WTC11 (cell line): ENCODE results near the gene PCSK1N. TPM values are rescaled to one million over a fixed set of nuclear protein-coding genes. Genes with fewer than 3 reads are reported as not detected.
"Not testable (repeated sequence)": the region's sequence is repeated elsewhere in the genome, so short reads cannot be mapped to it uniquely, and the experiment has no call there.

Experiments
- ATAC-seq: fragments of 200-7000 bp; cut with Tn5 transposase; 2 replicates; pipeline ENCODE4 v1.10.0; 2021; ENCODE audit warnings: mild to moderate bottlenecking, moderate library complexity
- CTCF ChIA-PET: fragments of 300-600 bp; sonication (Branson Sonifier 250); formaldehyde crosslinking; loops from one replicate; lab custom pipeline; 2021; ENCODE audit warnings: antibody characterized with exemption; lab: Charles Lee
- POLR2A ChIA-PET: fragments of 350-600 bp; sonication (Branson Sonifier 250); formaldehyde crosslinking; loops from one replicate; lab custom pipeline; 2021; ENCODE audit warnings: antibody characterized with exemption; lab: Charles Lee
- DNase-seq: peaks from one replicate; pipeline ENCODE4 v3.0.0; 2021; ENCODE audit warnings: low spot score
- H3K27ac Mint-ChIP-seq: 2 replicates; pipeline ENCODE4 v1.8.0; 2021; ENCODE audit warnings: mixed read lengths
- H3K27me3 Mint-ChIP-seq: 2 replicates; pipeline ENCODE4 v1.8.0; 2021; ENCODE audit warnings: low read depth, mild to moderate bottlenecking, moderate library complexity, mixed read lengths
- H3K36me3 Mint-ChIP-seq: 2 replicates; pipeline ENCODE4 v1.8.0; 2021; ENCODE audit warnings: mixed read lengths
- H3K4me1 Mint-ChIP-seq: 2 replicates; pipeline ENCODE4 v1.8.0; 2022; ENCODE audit warnings: mixed read lengths
- H3K4me3 Mint-ChIP-seq: 2 replicates; pipeline ENCODE4 v1.8.0; 2021; ENCODE audit warnings: mild to moderate bottlenecking, moderate library complexity, mixed read lengths
- H3K9me3 Mint-ChIP-seq: 2 replicates; pipeline ENCODE4 v1.8.0; 2021; ENCODE audit warnings: mixed read lengths
- ARID4B ChIP-seq: sonication (generic); formaldehyde crosslinking; IDR thresholded peaks from 2 replicates; pipeline ENCODE4 v1.8.0; 2023; ENCODE audit warnings: missing genetic modification reagents, mild to moderate bottlenecking, borderline replicate concordance
- CBFB ChIP-seq: sonication (generic); formaldehyde crosslinking; IDR thresholded peaks from 2 replicates; pipeline ENCODE4 v1.8.1; 2022; ENCODE audit warnings: mild to moderate bottlenecking, low read depth, missing genetic modification reagents
- CDX4 ChIP-seq: fragments of 250-450 bp; sonication (Bioruptor Pico); IDR thresholded peaks from 2 replicates; pipeline ENCODE4 v1.9.0; 2021; ENCODE audit warnings: moderate library complexity, mild to moderate bottlenecking, inconsistent platforms, borderline replicate concordance
- EMX1 ChIP-seq: fragments of 250-450 bp; sonication (Bioruptor Pico); IDR thresholded peaks from 2 replicates; pipeline ENCODE4 v1.8.0; 2021; ENCODE audit warnings: mild to moderate bottlenecking
- FOXJ3 ChIP-seq: sonication (generic); formaldehyde crosslinking; IDR thresholded peaks from 2 replicates; pipeline ENCODE4 v1.9.0; 2021; ENCODE audit warnings: missing genetic modification reagents, mild to moderate bottlenecking, borderline replicate concordance
- MYBL2 ChIP-seq: sonication (generic); formaldehyde crosslinking; IDR thresholded peaks from 2 replicates; pipeline ENCODE4 v1.8.1; 2023; ENCODE audit warnings: mild to moderate bottlenecking, moderate library complexity, missing genetic modification reagents
- NFATC4 ChIP-seq: fragments of 250-450 bp; sonication (Bioruptor Pico); IDR thresholded peaks from 2 replicates; pipeline ENCODE4 v1.9.0; 2021; ENCODE audit warnings: mild to moderate bottlenecking
- SP1 ChIP-seq: sonication (generic); formaldehyde crosslinking; conservative IDR thresholded peaks from 2 replicates; pipeline ENCODE4 v1.8.1; 2022; ENCODE audit warnings: missing genetic modification reagents
- TEAD1 ChIP-seq: sonication (generic); formaldehyde crosslinking; IDR thresholded peaks from 2 replicates; pipeline ENCODE4 v1.8.0; 2022; ENCODE audit warnings: mild to moderate bottlenecking, missing genetic modification reagents
- ZNF121 ChIP-seq: sonication (generic); formaldehyde crosslinking; IDR thresholded peaks from 2 replicates; pipeline ENCODE4 v1.8.0; 2023; ENCODE audit warnings: missing genetic modification reagents
- total RNA-seq: library from RNA; stranded (reverse); gene quantifications from 3 replicates; pipeline ENCODE4 v1.2.3, GENCODE V29; 2021
- TF ChIP-seq, protein P1 (sequence below): sonication (generic); formaldehyde crosslinking; IDR thresholded peaks from 2 replicates; pipeline ENCODE4 v1.8.1; 2022; ENCODE audit warnings: mild to moderate bottlenecking, missing genetic modification reagents, moderate library complexity, borderline replicate concordance
- TF ChIP-seq, protein P2 (sequence below): sonication (generic); formaldehyde crosslinking; conservative IDR thresholded peaks from 2 replicates; pipeline ENCODE4 v1.8.1; 2022; ENCODE audit warnings: mild to moderate bottlenecking, missing genetic modification reagents
- TF ChIP-seq, protein P3 (sequence below): sonication (generic); formaldehyde crosslinking; IDR thresholded peaks from 2 replicates; pipeline ENCODE4 v1.8.1; 2022; ENCODE audit warnings: mild to moderate bottlenecking, moderate library complexity, missing genetic modification reagents
- TF ChIP-seq, protein P4 (sequence below): sonication (generic); formaldehyde crosslinking; IDR thresholded peaks from 2 replicates; pipeline ENCODE4 v1.8.1; 2022; ENCODE audit warnings: missing genetic modification reagents, borderline replicate concordance

The PCSK1N gene
- total RNA-seq, 1 experiment from 2014 or later: 7.5 TPM

- CTCF ChIA-PET: not testable (repeated sequence)
Observed at GRCh38 chrX:48872017-48872416, 36.6 kb upstream of the PCSK1N start.

GRCh38 chrX:48864210-48864609 lies 28.8 kb upstream of the PCSK1N start:
- Mint-ChIP-seq H3K27me3 (peaks cover 4% of the 10 kb centered on the region), H3K27ac (no peak overlapping the region), H3K4me1 (peaks cover 7% of the 10 kb centered on the region; the same call in 1 of the 2 replicates), H3K4me3 (no peak overlapping the region), H3K36me3 (no peaks in the 10 kb centered on the region), H3K9me3 (no peaks in the 10 kb centered on the region)
- ChIA-PET POLR2A (no interaction called here), CTCF (no interaction called here)
- no peak for ATAC-seq
- DNase-seq: no peak
- TF ChIP-seq EMX1 (CRISPR knock-in tag) (no peak), FOXJ3 (CRISPR knock-in tag) (no peak), MYBL2 (CRISPR knock-in tag) (no peak), ARID4B (CRISPR knock-in tag) (no peak), SP1 (CRISPR knock-in tag) (no peak), CDX4 (CRISPR knock-in tag) (no peak), ZNF121 (CRISPR knock-in tag) (no peak), TEAD1 (no peak)
- TF ChIP-seq, protein P1, sequence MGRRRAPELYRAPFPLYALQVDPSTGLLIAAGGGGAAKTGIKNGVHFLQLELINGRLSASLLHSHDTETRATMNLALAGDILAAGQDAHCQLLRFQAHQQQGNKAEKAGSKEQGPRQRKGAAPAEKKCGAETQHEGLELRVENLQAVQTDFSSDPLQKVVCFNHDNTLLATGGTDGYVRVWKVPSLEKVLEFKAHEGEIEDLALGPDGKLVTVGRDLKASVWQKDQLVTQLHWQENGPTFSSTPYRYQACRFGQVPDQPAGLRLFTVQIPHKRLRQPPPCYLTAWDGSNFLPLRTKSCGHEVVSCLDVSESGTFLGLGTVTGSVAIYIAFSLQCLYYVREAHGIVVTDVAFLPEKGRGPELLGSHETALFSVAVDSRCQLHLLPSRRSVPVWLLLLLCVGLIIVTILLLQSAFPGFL (CRISPR knock-in tag): no peak
- TF ChIP-seq, protein P2, sequence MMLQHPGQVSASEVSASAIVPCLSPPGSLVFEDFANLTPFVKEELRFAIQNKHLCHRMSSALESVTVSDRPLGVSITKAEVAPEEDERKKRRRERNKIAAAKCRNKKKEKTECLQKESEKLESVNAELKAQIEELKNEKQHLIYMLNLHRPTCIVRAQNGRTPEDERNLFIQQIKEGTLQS (CRISPR knock-in tag): no peak
- TF ChIP-seq, protein P3, sequence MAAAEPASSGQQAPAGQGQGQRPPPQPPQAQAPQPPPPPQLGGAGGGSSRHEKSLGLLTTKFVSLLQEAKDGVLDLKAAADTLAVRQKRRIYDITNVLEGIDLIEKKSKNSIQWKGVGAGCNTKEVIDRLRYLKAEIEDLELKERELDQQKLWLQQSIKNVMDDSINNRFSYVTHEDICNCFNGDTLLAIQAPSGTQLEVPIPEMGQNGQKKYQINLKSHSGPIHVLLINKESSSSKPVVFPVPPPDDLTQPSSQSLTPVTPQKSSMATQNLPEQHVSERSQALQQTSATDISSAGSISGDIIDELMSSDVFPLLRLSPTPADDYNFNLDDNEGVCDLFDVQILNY (CRISPR knock-in tag): no peak

More at GRCh38 chrX:48872017-48872416, 36.6 kb upstream of the PCSK1N start:
- DNase-seq, H3K27me3 Mint-ChIP-seq, ATAC-seq, H3K4me3 Mint-ChIP-seq, H3K27ac Mint-ChIP-seq, H3K9me3 Mint-ChIP-seq, H3K36me3 Mint-ChIP-seq, POLR2A ChIA-PET, H3K4me1 Mint-ChIP-seq: not testable (repeated sequence)

DNA sequence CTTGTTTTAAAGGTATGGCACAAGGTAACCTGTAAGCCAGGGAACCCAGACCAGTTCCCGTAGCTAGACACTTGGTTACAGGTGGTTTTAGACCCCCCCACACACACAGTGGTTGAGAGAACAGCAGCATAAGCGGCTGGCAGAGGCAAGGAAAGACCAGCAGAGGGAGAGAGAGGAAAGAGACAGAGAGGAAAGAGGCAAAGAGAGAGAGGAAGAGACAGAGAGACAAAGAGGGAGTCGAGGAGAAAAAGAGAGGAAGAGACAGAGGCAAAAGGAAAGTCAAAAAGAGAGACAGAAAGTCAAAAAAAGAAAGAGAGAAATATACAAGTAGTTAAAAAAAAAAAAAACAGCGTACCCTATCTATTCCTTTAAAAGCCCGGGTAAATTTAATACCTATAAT lies 19.5 kb upstream of the PCSK1N start:
- ChIA-PET CTCF (interaction anchor here (0.7 kb wide), 1 partner anchor 53 kb away, joined by 3 read pairs; the partner anchor contains the start of gene HDAC6), POLR2A (no interaction called here)
- H3K4me3 Mint-ChIP-seq: peak overlapping the region; percentile 39
- H3K36me3 Mint-ChIP-seq: peaks cover 17% of the 10 kb centered on the region
- DNase-seq (peak; percentile 20), ATAC-seq (no peak)
- peaks cover 7% of the 10 kb centered on the region for H3K4me1 Mint-ChIP-seq
- H3K9me3 Mint-ChIP-seq: peaks cover 22% of the 10 kb centered on the region
- TF ChIP-seq NFATC4 (CRISPR knock-in tag): no peak
- TF ChIP-seq TEAD1: no peak
- TF ChIP-seq, protein P4, sequence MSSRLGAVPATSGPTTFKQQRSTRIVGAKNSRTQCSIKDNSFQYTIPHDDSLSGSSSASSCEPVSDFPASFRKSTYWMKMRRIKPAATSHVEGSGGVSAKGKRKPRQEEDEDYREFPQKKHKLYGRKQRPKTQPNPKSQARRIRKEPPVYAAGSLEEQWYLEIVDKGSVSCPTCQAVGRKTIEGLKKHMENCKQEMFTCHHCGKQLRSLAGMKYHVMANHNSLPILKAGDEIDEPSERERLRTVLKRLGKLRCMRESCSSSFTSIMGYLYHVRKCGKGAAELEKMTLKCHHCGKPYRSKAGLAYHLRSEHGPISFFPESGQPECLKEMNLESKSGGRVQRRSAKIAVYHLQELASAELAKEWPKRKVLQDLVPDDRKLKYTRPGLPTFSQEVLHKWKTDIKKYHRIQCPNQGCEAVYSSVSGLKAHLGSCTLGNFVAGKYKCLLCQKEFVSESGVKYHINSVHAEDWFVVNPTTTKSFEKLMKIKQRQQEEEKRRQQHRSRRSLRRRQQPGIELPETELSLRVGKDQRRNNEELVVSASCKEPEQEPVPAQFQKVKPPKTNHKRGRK (CRISPR knock-in tag): no peak
- no peak for TF ChIP-seq CBFB
- peaks cover 3% of the 10 kb centered on the region for H3K27me3 Mint-ChIP-seq
- H3K27ac Mint-ChIP-seq: peak overlapping the region; percentile 66

DNA sequence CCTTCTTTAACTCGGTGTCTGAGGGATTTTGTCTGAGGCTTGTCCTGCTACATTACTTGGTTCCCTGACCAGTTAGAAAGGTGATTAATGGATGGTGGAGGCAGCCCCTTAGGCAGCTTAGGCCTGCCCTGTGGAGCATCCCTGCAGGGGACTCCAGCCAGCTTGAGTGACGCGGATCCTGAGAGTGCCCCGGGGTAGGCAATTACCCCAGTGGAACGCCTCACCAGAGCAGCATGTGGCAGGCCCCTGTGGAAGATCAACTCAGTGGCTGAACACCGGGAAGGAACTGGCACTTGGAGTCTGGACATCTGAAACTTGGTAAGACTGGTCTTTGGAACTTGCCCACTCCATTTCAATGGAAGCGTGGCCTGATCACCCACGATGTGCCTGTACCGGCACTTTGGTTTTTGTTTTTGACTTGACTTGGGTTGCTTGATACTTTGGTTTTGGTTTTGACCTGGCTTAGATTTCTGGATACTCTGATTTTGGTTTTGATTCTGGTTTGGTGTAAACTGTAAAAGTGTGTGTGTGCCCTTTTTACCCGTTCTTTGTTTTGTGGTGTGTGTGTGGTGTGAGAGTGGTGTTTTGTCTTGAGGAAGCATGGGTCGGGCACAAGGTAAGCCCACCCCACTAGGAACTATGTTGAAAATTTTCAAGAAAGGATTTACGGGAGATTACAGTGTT lies 18.9 kb upstream of the PCSK1N start:
- not testable (repeated sequence) for ATAC-seq, H3K4me3 Mint-ChIP-seq, H3K27me3 Mint-ChIP-seq

DNA sequence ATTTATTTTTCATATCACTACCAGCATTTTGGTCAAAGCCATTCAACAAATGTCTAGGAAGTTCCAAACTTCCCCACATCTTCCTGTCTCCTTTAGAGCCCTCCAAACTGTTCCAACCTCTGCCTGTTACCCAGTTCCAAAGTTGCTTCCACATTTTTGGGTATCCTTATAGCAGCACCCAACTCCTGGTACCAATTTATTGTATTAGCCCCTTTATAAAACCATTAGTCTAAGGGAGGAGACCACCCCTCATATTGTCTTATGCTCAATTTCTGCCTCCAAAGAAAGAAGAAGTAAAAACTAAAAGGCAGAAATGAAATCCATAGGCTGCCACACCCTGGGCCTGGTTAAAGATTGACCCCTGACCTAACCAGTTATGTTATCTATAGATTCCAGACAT lies 18.1 kb upstream of the PCSK1N start:
- CTCF ChIA-PET, H3K27ac Mint-ChIP-seq, POLR2A ChIA-PET, ATAC-seq, H3K4me1 Mint-ChIP-seq, H3K4me3 Mint-ChIP-seq, DNase-seq, H3K27me3 Mint-ChIP-seq: not testable (repeated sequence)
- H3K9me3 Mint-ChIP-seq: peaks cover 22% of the 10 kb centered on the region
- H3K36me3 Mint-ChIP-seq: peaks cover 17% of the 10 kb centered on the region

More for the DNA sequence above, 18.9 kb upstream of the PCSK1N start:
- peaks cover 22% of the 10 kb centered on the region for H3K9me3 Mint-ChIP-seq
- not testable (repeated sequence) for DNase-seq, H3K4me1 Mint-ChIP-seq, H3K27ac Mint-ChIP-seq
- CTCF ChIA-PET: interaction anchor here (0.7 kb wide), 1 partner anchor 53 kb away, joined by 3 read pairs; the partner anchor contains the start of gene HDAC6
- POLR2A ChIA-PET: interaction anchor here (0.6 kb wide), 1 partner anchor 71 kb away, joined by 3 read pairs; no protein-coding TSS in a partner anchor
- H3K36me3 Mint-ChIP-seq: peaks cover 17% of the 10 kb centered on the region
